Chondrocyte (in vitro differentiated cells): Measurements from ENCODE around the gene INF2. TPM values are rescaled to one million over a fixed set of nuclear protein-coding genes. Genes with fewer than 3 reads are reported as not detected.

Source experiments
- DNase-seq: peaks from one replicate; pipeline ENCODE4 v3.0.0; 2021; ENCODE audit warnings: mixed read lengths, low spot score
- H3K27ac Mint-ChIP-seq: one replicate; pipeline ENCODE4 v1.8.0; 2021; ENCODE audit warnings: mild to moderate bottlenecking, moderate library complexity, mixed read lengths; ENCODE audit not compliant: unreplicated experiment
- H3K27me3 Mint-ChIP-seq: 2 replicates; pipeline ENCODE4 v1.8.0; 2021; ENCODE audit warnings: low read depth, mixed read lengths
- H3K36me3 Mint-ChIP-seq: 2 replicates; pipeline ENCODE4 v1.8.0; 2021; ENCODE audit warnings: low read depth, mixed read lengths
- H3K4me1 Mint-ChIP-seq: 2 replicates; pipeline ENCODE4 v1.8.0; 2021; ENCODE audit warnings: low read depth, mild to moderate bottlenecking, mixed read lengths
- H3K4me3 Mint-ChIP-seq: one replicate; pipeline ENCODE4 v1.8.0; 2021; ENCODE audit warnings: mild to moderate bottlenecking, moderate library complexity, mixed read lengths; ENCODE audit not compliant: unreplicated experiment
- H3K9me3 Mint-ChIP-seq: 2 replicates; pipeline ENCODE4 v1.8.0; 2021; ENCODE audit warnings: low read depth, mixed read lengths
- CTCF ChIP-seq: fragments of 200-600 bp; sonication (generic); IDR thresholded peaks from 2 replicates; pipeline ENCODE4 v1.5.0; 2021; ENCODE audit warnings: antibody characterized with exemption, mild to moderate bottlenecking, moderate library complexity
- total RNA-seq: library from RNA; stranded (reverse); gene quantifications from 3 replicates; pipeline ENCODE4 v1.2.1, GENCODE V29; 2021

INF2 gene
- total RNA-seq, 1 donor from 2014 or later, result 117 TPM

GRCh38 chr14:104739546-104740516 lies 50.4 kb downstream of the INF2 start:
- Mint-ChIP-seq H3K4me1 (peaks cover 26% of the 10 kb centered on the region), H3K36me3 (peaks cover 5% of the 10 kb centered on the region), H3K27me3 (no peaks in the 10 kb centered on the region), H3K4me3 (no peak overlapping the region), H3K9me3 (no peaks in the 10 kb centered on the region), H3K27ac (no peak overlapping the region)
- no peak for TF ChIP-seq CTCF
- no peak for DNase-seq

DNA sequence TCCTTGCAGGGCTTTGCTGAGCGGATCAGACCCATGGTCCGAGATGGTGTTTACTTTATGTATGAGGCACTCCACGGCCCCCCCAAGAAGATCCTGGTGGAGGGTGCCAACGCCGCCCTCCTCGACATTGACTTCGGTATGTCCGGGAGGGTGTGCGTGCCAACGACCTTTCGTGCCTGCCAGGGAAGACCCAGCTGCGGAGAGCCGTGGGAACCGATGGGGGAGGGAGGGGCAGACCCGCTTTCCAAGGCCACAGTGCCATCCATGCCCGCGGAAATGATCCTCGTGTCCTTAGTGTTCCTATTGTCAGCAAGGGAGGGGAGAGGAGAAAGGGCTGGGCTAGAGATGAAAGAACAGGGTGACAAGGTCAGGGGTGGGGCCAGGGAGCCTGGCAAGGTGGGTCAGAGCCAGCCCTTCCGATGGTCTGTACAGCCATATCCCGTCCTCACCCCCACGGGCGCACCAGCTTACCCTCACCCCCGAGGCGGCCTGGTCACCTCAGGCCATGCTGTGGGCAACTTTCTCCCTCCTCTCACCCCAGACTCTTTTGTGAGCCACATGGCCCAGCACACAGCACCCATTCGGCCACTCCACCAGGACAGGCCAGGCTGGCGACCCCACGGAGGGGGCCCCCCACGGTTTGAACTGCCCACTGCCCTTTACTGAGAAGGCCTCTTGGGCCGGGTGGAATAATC lies 51.8 kb downstream of the INF2 start:
- Mint-ChIP-seq H3K4me3 (no peak overlapping the region), H3K27ac (no peak overlapping the region), H3K9me3 (no peaks in the 10 kb centered on the region), H3K27me3 (no peaks in the 10 kb centered on the region), H3K4me1 (peaks cover 22% of the 10 kb centered on the region), H3K36me3 (peaks cover 7% of the 10 kb centered on the region)
- DNase-seq, result no peak
- TF ChIP-seq CTCF, result no peak

DNA sequence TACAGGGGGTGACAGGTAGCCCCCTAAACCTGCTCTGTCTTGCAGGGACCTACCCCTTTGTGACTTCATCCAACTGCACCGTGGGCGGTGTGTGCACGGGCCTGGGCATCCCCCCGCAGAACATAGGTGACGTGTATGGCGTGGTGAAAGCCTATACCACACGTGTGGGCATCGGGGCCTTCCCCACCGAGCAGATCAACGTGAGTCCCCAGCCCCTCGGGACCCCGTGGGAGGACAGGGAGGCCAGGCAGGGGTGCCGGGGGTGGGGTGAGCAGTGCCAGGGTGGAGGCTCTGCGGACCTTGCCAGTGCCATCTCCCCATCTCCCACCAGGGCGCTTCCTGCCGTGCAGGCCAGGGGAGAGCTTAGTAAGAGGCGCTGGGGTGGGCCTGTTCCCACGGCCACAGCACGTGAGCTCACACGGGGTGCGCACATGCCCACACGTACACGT lies 52.4 kb downstream of the INF2 start:
- no peak for DNase-seq
- Mint-ChIP-seq H3K4me3 (no peak overlapping the region), H3K4me1 (peaks cover 24% of the 10 kb centered on the region), H3K36me3 (peaks cover 7% of the 10 kb centered on the region), H3K27me3 (no peaks in the 10 kb centered on the region), H3K9me3 (no peaks in the 10 kb centered on the region), H3K27ac (no peak overlapping the region)
- TF ChIP-seq CTCF, result no peak

DNA sequence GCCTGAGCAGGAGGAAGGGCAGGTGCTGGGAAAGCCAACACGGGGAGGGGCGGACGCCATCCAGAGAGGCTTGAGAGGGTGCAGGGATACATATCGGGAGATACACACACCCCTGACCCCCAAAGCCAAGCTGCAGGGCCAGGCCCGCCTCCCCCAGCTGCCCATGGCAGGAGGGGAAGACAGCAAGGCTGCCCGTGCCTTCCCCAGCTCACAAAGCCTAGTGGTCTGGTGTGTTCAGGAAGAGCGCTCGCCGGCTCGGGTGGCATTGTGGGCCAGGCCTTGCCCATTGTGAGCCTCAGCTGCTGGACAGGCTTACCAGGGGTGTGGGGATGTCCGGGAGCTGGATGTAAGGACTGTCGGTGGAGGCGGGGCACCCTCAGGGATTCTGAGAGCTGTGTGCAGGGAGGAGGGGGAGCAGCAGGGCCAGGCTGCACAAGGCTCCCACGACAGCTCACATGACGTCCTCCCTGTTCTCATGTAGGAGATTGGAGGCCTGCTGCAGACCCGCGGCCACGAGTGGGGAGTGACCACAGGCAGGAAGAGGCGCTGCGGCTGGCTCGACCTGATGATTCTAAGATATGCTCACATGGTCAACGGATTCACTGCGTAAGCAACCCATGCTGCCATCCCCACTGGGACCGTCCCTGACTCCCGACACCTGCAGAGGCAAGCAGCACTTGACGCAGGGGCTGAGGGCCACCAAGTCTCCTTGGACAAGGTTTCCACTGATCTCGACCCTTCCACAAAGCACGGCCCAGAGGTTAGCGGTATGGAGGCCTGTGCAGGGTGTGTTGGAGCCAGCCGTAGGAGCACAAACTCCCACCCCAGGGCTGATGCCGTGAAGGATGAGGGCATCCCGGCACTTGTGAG lies 53.4 kb downstream of the INF2 start:
- no peak overlapping the region for H3K4me3 Mint-ChIP-seq
- peaks cover 27% of the 10 kb centered on the region for H3K4me1 Mint-ChIP-seq
- H3K27me3 Mint-ChIP-seq, result no peaks in the 10 kb centered on the region
- TF ChIP-seq CTCF, result no peak
- no peaks in the 10 kb centered on the region for H3K9me3 Mint-ChIP-seq
- H3K27ac Mint-ChIP-seq, result no peak overlapping the region
- no peak for DNase-seq
- peaks cover 7% of the 10 kb centered on the region for H3K36me3 Mint-ChIP-seq
